Esophagus (tissue), 2 donors: Measurements from ENCODE around the gene RNF215. TPM values are rescaled to one million over a fixed set of nuclear protein-coding genes. Genes with fewer than 3 reads are reported as not detected.

Experiments
- H3K27ac ChIP-seq, 2 donors: one replicate each; pipeline ENCODE4 v1.5.1; 2013; ENCODE audit warnings: low read depth in 2 of 2, mild to moderate bottlenecking in 2 of 2, inconsistent platforms in 1 of 2, low read length in 1 of 2, moderate library complexity in 1 of 2
- H3K27me3 ChIP-seq, 2 donors: one replicate each; pipeline ENCODE4 v1.6.1; 2013; ENCODE audit warnings: low read length in 2 of 2, control low read depth in 1 of 2, mild to moderate bottlenecking in 1 of 2; ENCODE audit not compliant: insufficient read depth in 2 of 2, control insufficient read depth in 1 of 2
- H3K36me3 ChIP-seq, 2 donors: one replicate each; pipeline ENCODE4 v1.6.1; 2013; ENCODE audit warnings: low read length in 1 of 2; ENCODE audit not compliant: control insufficient read depth in 2 of 2, insufficient read depth in 2 of 2
- H3K4me1 ChIP-seq, 2 donors: one replicate each; pipeline ENCODE4 v1.6.1; 2013; ENCODE audit warnings: low read length in 1 of 2; ENCODE audit not compliant: control insufficient read depth in 2 of 2, insufficient read depth in 2 of 2
- H3K4me3 ChIP-seq, 2 donors: one replicate each; pipeline ENCODE4 v1.5.1; 2013; ENCODE audit warnings: low read length in 2 of 2, mild to moderate bottlenecking in 2 of 2, low read depth in 1 of 2, moderate library complexity in 1 of 2
- H3K9me3 ChIP-seq, 2 donors: one replicate each; pipeline ENCODE4 v1.6.1; 2013; ENCODE audit warnings: mild to moderate bottlenecking in 2 of 2, low read depth in 1 of 2, low read length in 1 of 2, moderate library complexity in 1 of 2; ENCODE audit not compliant: control insufficient read depth in 2 of 2, insufficient read depth in 1 of 2
- WGBS, 2 donors: extraction: QIAGEN DNeasy Blood & Tissue Kit; methylation state at CpG; one replicate each; pipeline ENCODE4 v1.1.7; 2013; 5-methylcytosine and 5-hydroxymethylcytosine counted together
- polyA plus RNA-seq, 2 donors: library from polyadenylated mRNA; stranded (reverse); fragments of 200-250 nt; gene quantifications; one replicate each; pipeline ENCODE4 v1.2.3, GENCODE V29; 2013
- donor health status: healthy with polysubstance abuse.
- donor health status: Bipolar disorder and iron deficiency.

Gene RNF215
- polyA plus RNA-seq, 2 donors, result 5.2 to 7.3 TPM

DNA sequence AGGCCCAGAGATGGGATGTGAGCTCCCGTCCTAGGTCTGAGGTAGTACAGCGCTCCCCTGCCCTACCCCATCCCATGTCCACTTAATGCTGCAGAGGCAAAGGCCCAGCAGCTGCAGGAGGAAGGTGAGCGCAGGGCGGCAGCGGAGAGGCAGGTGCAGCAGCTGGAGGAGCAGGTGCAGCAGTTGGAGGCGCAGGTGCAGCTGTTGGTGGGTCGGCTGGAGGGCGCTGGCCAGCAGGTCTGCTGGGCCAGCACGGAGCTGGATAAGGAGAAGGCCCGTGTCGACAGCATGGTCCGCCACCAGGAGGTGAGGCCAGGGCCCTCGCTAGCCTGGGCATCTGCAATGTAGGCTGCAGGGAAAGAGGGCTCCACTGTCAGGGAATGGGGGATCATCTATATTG lies 15.2 kb downstream of the RNF215 start:
- 84 to 85% methylated on average over 13 of the region's 13 CpGs for WGBS, 2 donors
- Histone ChIP-seq H3K27me3 (no peaks in the 10 kb centered on the region), H3K27ac (no peak overlapping the region), H3K36me3 (peaks cover 0 to 2% of the 10 kb centered on the region in 2 donors), H3K4me3 (no peak overlapping the region), H3K4me1 (no peaks in the 10 kb centered on the region), H3K9me3 (no peaks in the 10 kb centered on the region)

DNA sequence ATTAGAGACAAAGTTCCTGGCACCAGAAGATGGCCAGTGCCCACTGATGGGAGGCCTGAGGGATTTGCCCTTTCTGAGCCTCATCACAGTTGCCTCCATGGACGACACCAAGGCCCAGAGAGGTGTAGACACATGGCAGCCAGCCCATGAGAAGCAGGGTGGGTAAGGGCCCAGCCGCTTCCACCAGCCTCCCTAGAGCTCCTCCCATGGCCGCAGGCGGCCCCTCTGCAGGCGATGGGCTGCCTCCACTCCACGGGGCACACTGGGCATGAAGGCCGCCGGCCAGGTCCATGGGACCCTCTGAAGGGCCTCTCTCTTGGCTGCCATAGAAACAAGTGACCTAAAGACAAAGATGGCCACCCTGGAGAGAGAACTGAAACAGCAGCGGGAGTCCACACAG lies 15.9 kb downstream of the RNF215 start:
- H3K36me3 ChIP-seq, result peaks cover 0 to 2% of the 10 kb centered on the region in 2 donors
- WGBS, 2 donors, result 94 to 98% methylated on average over 9 of the region's 9 CpGs

DNA sequence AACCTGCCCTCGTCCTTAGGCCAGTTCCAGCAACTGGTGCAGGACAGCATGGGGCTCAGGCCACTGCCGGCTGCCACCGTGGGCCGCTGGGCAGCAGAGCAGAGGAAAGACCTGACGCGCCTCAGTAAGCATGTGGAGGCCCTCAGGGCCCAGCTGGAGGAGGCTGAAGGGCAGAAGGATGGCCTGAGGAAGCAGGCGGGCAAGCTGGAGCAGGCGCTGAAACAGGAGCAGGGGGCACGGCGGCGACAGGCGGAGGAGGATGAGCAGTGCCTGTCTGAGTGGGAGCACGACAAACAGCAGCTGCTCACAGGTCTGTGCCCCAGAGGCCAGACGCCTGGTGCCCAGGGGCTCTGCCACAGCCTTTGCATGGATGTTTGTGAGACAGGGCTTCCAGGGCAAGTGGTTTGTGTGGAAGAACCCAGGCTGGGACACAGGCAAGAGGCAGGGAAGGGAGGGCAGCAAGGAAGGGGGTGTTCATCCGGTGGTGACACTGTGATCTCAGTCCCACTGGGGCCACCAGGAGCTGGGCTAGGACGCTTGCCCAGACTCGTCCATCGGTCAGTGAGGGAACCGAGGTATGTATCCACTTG lies 16.5 kb downstream of the RNF215 start:
- H3K4me3 ChIP-seq, result no peak overlapping the region
- H3K4me1 ChIP-seq, result no peaks in the 10 kb centered on the region
- peaks cover 0 to 6% of the 10 kb centered on the region in 2 donors for H3K36me3 ChIP-seq
- H3K27ac ChIP-seq, result no peak overlapping the region
- H3K9me3 ChIP-seq, result no peaks in the 10 kb centered on the region
- no peaks in the 10 kb centered on the region for H3K27me3 ChIP-seq
- 83% methylated on average over 19 of the region's 19 CpGs for WGBS, 2 donors

More for the DNA sequence above, 15.9 kb downstream of the RNF215 start:
- Histone ChIP-seq H3K4me1 (no peaks in the 10 kb centered on the region), H3K9me3 (no peaks in the 10 kb centered on the region), H3K4me3 (no peak overlapping the region), H3K27me3 (no peaks in the 10 kb centered on the region), H3K27ac (no peak overlapping the region)

DNA sequence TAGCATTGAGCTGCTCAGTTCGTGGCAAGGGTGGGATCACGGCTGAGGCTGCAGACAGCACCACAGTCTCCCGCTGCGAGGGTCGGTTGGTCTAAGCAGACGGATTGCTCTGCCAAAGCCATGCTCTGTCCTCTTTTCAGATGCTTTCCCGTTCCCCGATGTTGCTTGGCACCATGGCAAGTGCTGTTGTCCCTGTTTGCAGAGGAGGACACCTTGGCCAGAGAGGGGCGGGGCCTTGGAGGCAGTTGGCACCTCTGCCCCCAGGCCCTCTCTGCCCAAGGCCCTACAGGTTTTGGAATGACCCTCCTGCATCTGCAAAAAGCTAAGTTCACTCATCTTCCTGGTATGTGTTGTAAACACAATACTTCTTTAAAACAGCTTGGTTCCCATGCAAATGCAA lies 18.8 kb downstream of the RNF215 start:
- Histone ChIP-seq H3K4me3 (no peak overlapping the region), H3K27me3 (no peaks in the 10 kb centered on the region), H3K9me3 (no peaks in the 10 kb centered on the region), H3K4me1 (no peaks in the 10 kb centered on the region), H3K36me3 (peaks cover 0 to 6% of the 10 kb centered on the region in 2 donors), H3K27ac (no peak overlapping the region)
- WGBS, 2 donors, result 85 to 88% methylated on average over 9 of the region's 9 CpGs

DNA sequence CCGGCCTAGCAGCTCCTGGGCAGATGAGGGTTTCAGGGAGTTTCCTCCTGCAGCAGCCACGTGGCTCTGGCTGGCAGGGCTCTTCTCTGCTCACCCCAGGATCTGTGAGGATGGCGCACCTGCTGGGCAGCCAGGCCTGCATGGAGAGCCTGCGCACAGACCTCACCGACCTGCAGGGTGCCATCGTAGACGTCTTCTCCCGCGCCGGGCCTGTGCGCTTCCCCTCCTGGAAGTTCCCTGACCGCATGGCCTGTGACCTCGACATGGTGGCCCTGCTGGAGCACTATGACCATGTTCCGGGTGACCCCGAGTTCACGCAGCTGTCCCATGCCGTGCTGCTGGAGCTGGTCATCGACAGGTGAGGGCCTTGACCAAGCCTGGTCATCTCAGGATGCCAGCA lies 21.3 kb downstream of the RNF215 start:
- H3K9me3 ChIP-seq, result no peaks in the 10 kb centered on the region
- no peaks in the 10 kb centered on the region for H3K4me1 ChIP-seq
- no peak overlapping the region for H3K27ac ChIP-seq
- peaks cover 0 to 6% of the 10 kb centered on the region in 2 donors for H3K36me3 ChIP-seq
- H3K4me3 ChIP-seq, result no peak overlapping the region
- no peaks in the 10 kb centered on the region for H3K27me3 ChIP-seq
- 94 to 95% methylated on average over 18 of the region's 18 CpGs for WGBS, 2 donors

DNA sequence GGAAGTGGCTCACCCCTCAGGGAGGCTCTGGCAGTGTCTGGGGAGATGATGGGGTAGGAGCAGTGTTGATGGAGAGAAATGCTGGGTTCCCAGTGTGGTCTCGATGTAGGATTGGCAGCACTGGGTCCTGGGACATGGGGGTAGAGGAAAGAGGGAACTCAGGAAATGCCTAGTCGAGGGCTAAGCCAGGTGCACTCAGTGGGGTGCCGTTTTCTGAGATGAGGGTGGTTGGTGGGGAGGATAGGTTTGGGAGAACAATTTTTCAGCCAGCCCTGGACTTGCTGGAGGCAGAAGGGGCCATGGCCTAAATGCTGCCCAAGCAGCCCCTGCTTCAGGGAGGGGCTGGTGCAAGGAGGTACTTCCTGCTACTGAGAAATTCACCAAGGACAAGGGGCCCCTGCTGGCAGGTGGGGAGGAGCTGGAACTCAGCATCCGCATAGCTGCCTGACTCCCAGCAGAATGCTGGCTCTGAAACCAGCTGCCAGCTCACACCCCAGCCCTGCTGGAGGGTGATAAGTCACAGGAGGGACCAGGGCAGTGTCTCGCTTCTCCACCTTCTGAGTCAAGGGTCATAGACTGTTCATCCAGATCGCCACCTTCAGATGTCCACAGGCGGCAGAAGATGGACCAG lies 24.4 kb downstream of the RNF215 start:
- Histone ChIP-seq H3K27ac (no peak overlapping the region), H3K4me3 (no peak overlapping the region), H3K4me1 (no peaks in the 10 kb centered on the region), H3K27me3 (no peaks in the 10 kb centered on the region), H3K9me3 (no peaks in the 10 kb centered on the region), H3K36me3 (peaks cover 0 to 4% of the 10 kb centered on the region in 2 donors)
- 78 to 85% methylated on average over 7 of the region's 7 CpGs for WGBS, 2 donors

DNA sequence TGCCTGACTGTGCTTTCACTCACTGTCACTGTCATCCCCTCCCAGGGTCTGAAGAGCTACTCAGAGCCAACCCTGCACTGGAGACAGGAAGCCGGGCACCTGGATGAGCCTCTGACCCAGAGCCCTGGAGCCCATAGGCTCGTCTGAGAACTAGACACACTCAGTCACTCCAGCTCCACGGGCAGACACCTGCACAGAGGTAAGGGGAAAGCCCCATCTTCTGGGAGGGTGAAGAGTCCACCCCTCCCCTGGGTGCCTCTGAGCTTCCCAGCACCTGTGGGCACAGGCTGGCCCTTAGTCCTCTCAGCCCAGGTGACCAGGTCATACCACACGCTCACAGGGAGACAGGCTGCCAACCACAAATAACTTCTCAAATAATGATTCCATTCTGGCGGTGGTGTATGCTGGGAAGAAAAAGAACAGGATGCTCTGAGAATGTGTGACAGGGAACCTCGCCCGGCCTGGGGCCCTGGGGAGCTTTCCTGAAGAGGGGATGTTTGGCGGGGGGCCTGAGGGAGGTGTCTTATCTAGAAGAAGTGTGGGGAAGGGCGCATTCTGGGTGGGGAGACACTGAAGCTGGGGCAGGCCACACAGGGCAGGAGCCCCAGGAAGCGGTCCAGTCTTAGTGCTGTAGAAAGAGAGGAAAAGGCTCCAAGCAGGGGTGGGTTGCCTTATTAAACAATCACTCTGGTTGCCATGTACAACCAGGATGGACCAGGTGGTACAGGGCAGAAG lies 25.1 kb downstream of the RNF215 start:
- no peak overlapping the region for H3K27ac ChIP-seq
- peaks cover 0 to 4% of the 10 kb centered on the region in 2 donors for H3K36me3 ChIP-seq
- no peaks in the 10 kb centered on the region for H3K4me1 ChIP-seq
- no peak overlapping the region for H3K4me3 ChIP-seq
- 88 to 90% methylated on average over 10 of the region's 10 CpGs for WGBS, 2 donors
- no peaks in the 10 kb centered on the region for H3K9me3 ChIP-seq
- H3K27me3 ChIP-seq, result no peaks in the 10 kb centered on the region

DNA sequence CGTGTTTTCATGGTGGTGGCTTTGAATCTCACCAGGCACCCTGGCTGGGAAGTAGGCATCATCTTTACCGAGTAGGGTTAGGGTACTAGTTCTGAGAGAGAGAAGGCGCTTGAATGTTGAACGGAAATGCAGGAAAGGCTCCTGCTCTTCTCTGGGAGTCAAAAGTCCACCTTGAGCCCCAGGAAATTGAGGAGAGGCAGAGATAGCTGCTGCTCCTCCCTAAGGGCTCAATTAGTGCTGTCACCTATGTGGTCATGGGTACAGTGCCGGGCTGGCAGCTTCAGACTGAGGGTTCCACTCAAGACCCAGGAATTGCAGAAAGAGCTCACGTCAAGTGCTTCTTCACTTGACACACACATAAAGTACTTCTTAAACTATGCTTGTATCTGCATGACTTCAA lies 28.7 kb downstream of the RNF215 start:
- Histone ChIP-seq H3K27me3 (no peaks in the 10 kb centered on the region), H3K36me3 (peaks cover 0 to 2% of the 10 kb centered on the region in 2 donors), H3K4me3 (no peak overlapping the region), H3K27ac (no peak overlapping the region), H3K4me1 (peaks cover 0 to 9% of the 10 kb centered on the region in 2 donors), H3K9me3 (no peaks in the 10 kb centered on the region)
- 91% methylated on average over 6 of the region's 6 CpGs for WGBS, 2 donors

DNA sequence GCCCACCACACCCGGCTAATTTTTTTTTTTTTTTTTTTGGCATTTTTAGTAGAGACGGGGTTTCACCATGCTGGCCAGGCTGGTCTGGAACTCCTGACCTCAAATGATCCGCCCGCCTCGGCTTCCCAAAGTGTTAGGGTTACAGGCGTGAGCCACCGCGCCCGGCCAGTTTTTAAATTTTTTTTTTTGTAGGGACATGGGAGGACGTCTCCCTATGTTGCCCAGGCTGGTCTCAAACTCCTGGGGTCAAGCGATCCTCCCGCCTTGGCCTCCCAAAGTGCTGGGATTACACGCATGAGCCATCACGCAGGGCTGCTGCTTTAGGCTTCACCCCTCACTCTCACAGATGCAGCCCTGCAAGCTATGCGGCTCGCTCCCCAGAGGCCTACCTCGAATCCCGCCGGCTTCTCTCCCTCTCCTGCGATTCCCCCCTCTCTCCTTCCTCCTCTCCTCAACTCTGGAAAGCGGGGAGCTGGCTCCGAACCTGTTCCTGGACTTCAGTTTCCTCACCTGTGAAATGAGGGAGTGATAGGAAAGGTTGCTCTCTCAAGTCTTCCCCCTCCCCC lies 29.5 kb downstream of the RNF215 start:
- Histone ChIP-seq H3K4me3 (no peak overlapping the region), H3K27ac (no peak overlapping the region), H3K4me1 (peaks cover 0 to 9% of the 10 kb centered on the region in 2 donors), H3K36me3 (peaks cover 0 to 2% of the 10 kb centered on the region in 2 donors), H3K27me3 (no peaks in the 10 kb centered on the region), H3K9me3 (no peaks in the 10 kb centered on the region)
- WGBS, 2 donors, result 57% methylated on average over 22 of the region's 22 CpGs
